PC-9 (cell line): ENCODE results near the gene CMIP. TPM values are rescaled to one million over a fixed set of nuclear protein-coding genes. Genes with fewer than 3 reads are reported as not detected.

ENCODE experiments used
- BruUV-seq: library from RNA; stranded (reverse); fragments of 400-500 nt; replicated peaks from 2 replicates; lab custom pipeline; 2021; lab: Mats Ljungman, UMichigan
- CTCF ChIA-PET: fragments of 300-600 bp; sonication (Branson Sonifier 250); formaldehyde crosslinking; loops from one replicate; lab custom pipeline; 2022; ENCODE audit warnings: antibody characterized with exemption; lab: Charles Lee
- POLR2A ChIA-PET: fragments of 300-600 bp; sonication (Branson Sonifier 250); formaldehyde crosslinking; loops from one replicate; lab custom pipeline; 2022; ENCODE audit warnings: antibody characterized with exemption; ENCODE audit not compliant: unreplicated experiment; lab: Charles Lee
- DNase-seq, 2 experiments: peaks; one replicate each; pipeline versions ENCODE4 v3.0.0 to v3.0.0-alpha.2; 2015 to 2022; ENCODE audit warnings: mixed read lengths in 1 of 2
- H2AFZ ChIP-seq: fragments of 200-600 bp; sonication (generic); 2 replicates; pipeline ENCODE4 v1.8.1; 2017; ENCODE audit warnings: antibody characterized with exemption
- H3F3A ChIP-seq: fragments of 200-600 bp; sonication (generic); 2 replicates; pipeline ENCODE4 v1.8.1; 2017; ENCODE audit warnings: antibody characterized with exemption, mild to moderate bottlenecking, low read depth; ENCODE audit not compliant: insufficient read depth
- H3K27ac ChIP-seq: fragments of 200-600 bp; sonication (generic); 2 replicates; pipeline ENCODE4 v1.6.1; 2016; ENCODE audit warnings: mixed run types
- H3K27me3 ChIP-seq: fragments of 200-600 bp; sonication (generic); 2 replicates; pipeline ENCODE4 v1.6.1; 2016; ENCODE audit warnings: low read depth, mixed run types; ENCODE audit not compliant: insufficient read depth
- H3K36me3 ChIP-seq: fragments of 200-600 bp; sonication (generic); 2 replicates; pipeline ENCODE4 v1.6.1; 2016; ENCODE audit warnings: low read depth, mixed run types
- H3K4me1 ChIP-seq: fragments of 200-600 bp; sonication (generic); replicated peaks from 2 replicates; pipeline ENCODE4 v1.6.1; 2016; ENCODE audit warnings: mixed run types; ENCODE audit not compliant: insufficient read depth
- H3K4me2 ChIP-seq: fragments of 200-600 bp; sonication (generic); 2 replicates; pipeline ENCODE4 v1.6.1; 2017; ENCODE audit warnings: mixed run types
- H3K4me3 ChIP-seq: fragments of 200-600 bp; sonication (generic); 2 replicates; pipeline ENCODE4 v1.6.1; 2016; ENCODE audit warnings: mixed run types
- H3K79me2 ChIP-seq: fragments of 200-600 bp; sonication (generic); 2 replicates; pipeline ENCODE4 v1.6.1; 2017; ENCODE audit warnings: low read depth, mixed run types
- H3K9me2 ChIP-seq: fragments of 200-600 bp; sonication (generic); 2 replicates; pipeline ENCODE4 v1.8.1; 2017; ENCODE audit warnings: mild to moderate bottlenecking; ENCODE audit not compliant: insufficient read depth
- H3K9me3 ChIP-seq: fragments of 200-600 bp; sonication (generic); 2 replicates; pipeline ENCODE4 v1.8.1; 2016; ENCODE audit warnings: low read depth; ENCODE audit not compliant: insufficient read depth
- H4K20me1 ChIP-seq: fragments of 200-600 bp; sonication (generic); 2 replicates; pipeline ENCODE4 v1.8.1; 2017; ENCODE audit not compliant: insufficient read depth
- CTCF ChIP-seq: fragments of 200-600 bp; sonication (generic); conservative IDR thresholded peaks from 2 replicates; pipeline ENCODE4 v1.6.1; 2017; ENCODE audit warnings: mixed run types, antibody characterized with exemption, mild to moderate bottlenecking, moderate library complexity
- EZH2 ChIP-seq: fragments of 200-600 bp; sonication (generic); IDR thresholded peaks from 2 replicates; pipeline ENCODE4 v1.8.0; 2017; ENCODE audit warnings: antibody characterized with exemption, low read depth
- intact Hi-C: fragments of 100-400 bp; cut with micrococcal nuclease; formaldehyde crosslinking; loops from one replicate; pipeline ENCODE4 v1.10.0; 2022; ENCODE audit not compliant: unreplicated experiment
- total RNA-seq: library from RNA; stranded (reverse); gene quantifications from 2 replicates; pipeline ENCODE4 v1.2.3, GENCODE V29; 2021

Gene CMIP
- total RNA-seq, 1 experiment from 2014 or later, result 96.6 TPM

DNA sequence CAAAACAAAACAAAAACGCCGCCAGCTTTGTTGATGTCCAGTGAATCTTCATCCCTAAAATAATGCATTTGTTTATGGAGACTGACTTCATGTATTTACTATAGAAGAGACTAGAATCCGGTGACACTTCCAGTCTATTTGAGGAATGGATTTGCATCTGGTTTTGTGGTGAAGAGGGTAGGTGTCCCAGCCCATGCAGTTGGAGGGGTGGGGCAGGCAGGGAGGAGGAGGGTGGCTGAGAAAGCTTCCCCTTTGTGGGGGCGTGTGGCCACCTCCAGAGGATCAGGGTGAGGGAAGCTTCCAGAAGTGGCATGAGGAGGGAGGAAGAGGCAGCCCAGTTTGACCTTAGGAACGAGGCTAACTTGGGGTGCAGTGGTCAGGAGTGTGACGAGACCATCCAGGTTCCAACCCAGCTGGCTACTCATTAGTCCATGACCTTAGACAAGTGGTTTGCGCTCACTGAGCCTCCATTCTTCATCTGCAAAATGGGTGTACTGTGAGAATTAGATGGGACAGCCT, 69.5 kb downstream of the CMIP start:
- Histone ChIP-seq H3K4me3 (no peak overlapping the region), H3K79me2 (peaks cover 86% of the 10 kb centered on the region), H3K36me3 (0 out of 2 replicates have a peak, but pooled peaks cover 8% of the 10 kb centered on the region), H3K27ac (peak overlapping the region; percentile 82), H3K4me2 (peak overlapping the region; percentile 37), H3K9me2 (no peaks in the 10 kb centered on the region), H2AFZ (no peak overlapping the region), H3K27me3 (no peaks in the 10 kb centered on the region), H3F3A (peaks cover 57% of the 10 kb centered on the region), H3K9me3 (peaks cover 6% of the 10 kb centered on the region; the same call in 1 of the 2 replicates), H4K20me1 (0 out of 2 replicates have a peak, but pooled peaks cover 5% of the 10 kb centered on the region), H3K4me1 (peaks cover 73% of the 10 kb centered on the region)
- no peak for DNase-seq
- CTCF ChIA-PET, result interaction anchor here (0.7 kb wide), 1 partner anchor 275 kb away, joined by 3 read pairs; no protein-coding TSS in a partner anchor
- TF ChIP-seq CTCF (no peak), EZH2 (no peak)
- POLR2A ChIA-PET, result no interaction called here
- intact Hi-C loops, result no loop called here
- BruUV-seq, result no TSS peak

DNA sequence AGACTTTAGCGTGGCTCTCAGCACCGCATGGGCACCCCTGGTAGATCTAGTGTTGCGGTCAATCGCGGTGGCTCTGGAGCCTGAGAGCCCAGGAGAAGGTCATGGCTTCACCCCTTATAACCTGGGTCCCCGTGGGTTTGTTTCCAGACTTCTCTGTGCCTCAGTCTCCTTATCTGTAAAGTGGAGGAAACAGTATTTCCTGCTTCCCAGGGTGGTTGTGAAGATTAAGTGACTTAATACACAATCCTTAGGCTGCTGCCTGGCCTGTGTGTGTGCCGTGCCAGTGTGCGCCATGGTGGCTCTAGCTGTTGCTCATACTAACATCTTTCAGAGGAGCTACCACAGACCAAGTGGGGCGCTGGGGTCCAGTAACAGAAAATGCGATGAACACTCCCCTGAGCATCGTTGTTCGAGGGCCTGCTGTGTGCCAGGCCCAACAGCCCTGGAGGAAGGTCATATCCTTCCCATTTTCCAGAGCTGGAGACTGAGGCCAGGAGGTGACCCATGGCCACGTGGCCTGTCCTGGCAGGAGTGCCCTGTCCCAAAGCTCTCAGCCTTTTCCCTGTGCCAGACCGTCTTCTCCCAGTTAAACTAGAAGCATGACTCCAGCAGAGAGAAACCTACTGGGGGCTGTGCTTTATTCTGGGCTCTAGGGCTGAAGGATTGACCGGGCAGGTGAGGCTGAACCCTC, 70.1 kb downstream of the CMIP start:
- no peak for TF ChIP-seq EZH2
- TF ChIP-seq CTCF, result no peak
- Histone ChIP-seq H4K20me1 (0 out of 2 replicates have a peak, but pooled peaks cover 5% of the 10 kb centered on the region), H3K4me2 (no peak overlapping the region), H3K36me3 (0 out of 2 replicates have a peak, but pooled peaks cover 8% of the 10 kb centered on the region), H3F3A (peaks cover 53% of the 10 kb centered on the region), H2AFZ (no peak overlapping the region), H3K27me3 (no peaks in the 10 kb centered on the region), H3K4me1 (peaks cover 75% of the 10 kb centered on the region), H3K9me3 (peaks cover 6% of the 10 kb centered on the region; the same call in 1 of the 2 replicates), H3K9me2 (no peaks in the 10 kb centered on the region), H3K27ac (peak overlapping the region; percentile 82), H3K79me2 (peaks cover 86% of the 10 kb centered on the region), H3K4me3 (no peak overlapping the region)
- POLR2A ChIA-PET, result no interaction called here
- no TSS peak for BruUV-seq
- CTCF ChIA-PET, result no interaction called here
- intact Hi-C loops, result no loop called here
- no peak for DNase-seq

DNA sequence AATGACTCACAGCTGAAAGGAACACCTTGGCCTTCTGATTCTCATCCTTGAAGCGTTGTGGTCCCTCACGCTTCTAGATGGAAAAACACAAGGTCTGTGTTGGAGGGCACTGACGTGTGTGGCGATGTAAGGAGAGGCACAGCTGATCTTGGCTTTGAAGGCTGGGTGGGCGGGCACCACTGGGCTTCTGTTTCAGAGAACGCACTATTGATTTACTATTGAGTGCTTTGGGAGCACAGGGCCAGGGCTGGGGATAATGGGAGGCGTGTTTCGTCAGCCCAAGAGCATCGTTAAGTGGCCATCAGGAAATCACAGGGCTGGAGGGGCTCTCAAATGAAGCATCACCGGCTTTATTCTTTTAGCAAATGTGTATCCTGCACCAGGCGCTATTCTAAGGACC, 70.7 kb downstream of the CMIP start:
- Histone ChIP-seq H2AFZ (no peak overlapping the region), H3K4me2 (no peak overlapping the region), H3F3A (peaks cover 48% of the 10 kb centered on the region), H3K36me3 (0 out of 2 replicates have a peak, but pooled peaks cover 8% of the 10 kb centered on the region), H3K4me1 (peaks cover 71% of the 10 kb centered on the region), H3K27me3 (no peaks in the 10 kb centered on the region), H4K20me1 (0 out of 2 replicates have a peak, but pooled peaks cover 5% of the 10 kb centered on the region), H3K27ac (peak overlapping the region; percentile 82; the same call in 1 of the 2 replicates), H3K9me3 (peaks cover 6% of the 10 kb centered on the region; the same call in 1 of the 2 replicates), H3K4me3 (no peak overlapping the region), H3K9me2 (no peaks in the 10 kb centered on the region), H3K79me2 (peaks cover 86% of the 10 kb centered on the region)
- DNase-seq, result no peak
- no peak for TF ChIP-seq EZH2
- TF ChIP-seq CTCF, result no peak
- intact Hi-C loops, result no loop called here
- CTCF ChIA-PET, result no interaction called here
- no TSS peak for BruUV-seq
- POLR2A ChIA-PET, result no interaction called here
